ENCODE measurements around the gene PPFIBP2. TPM values are rescaled to one million over a fixed set of nuclear protein-coding genes. Genes with fewer than 3 reads are reported as not detected.

The PPFIBP2 gene
- total RNA-seq, 1 donor from 2014 or later: 5.8 TPM

DNA sequence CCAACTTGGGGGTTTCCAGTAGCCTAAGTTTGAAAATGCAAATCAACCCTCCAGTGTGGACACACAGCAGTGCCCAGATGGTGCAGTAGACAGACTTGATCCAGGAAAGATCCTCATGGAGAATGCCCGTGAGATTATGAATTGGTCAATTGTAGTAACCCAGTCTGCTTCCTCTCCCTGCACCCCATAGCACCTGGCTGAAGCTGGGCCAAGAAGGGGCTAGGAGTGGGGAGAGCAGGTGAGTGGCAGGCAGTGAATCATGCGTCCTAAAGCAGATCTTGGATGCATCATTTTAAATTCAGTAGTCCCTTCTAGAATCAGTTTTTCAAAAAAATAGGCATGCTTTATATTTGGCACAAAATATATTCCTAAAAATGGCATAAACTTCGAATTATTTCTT is 107.3 kb downstream of the PPFIBP2 start:
- intact Hi-C loops (cut with micrococcal nuclease): no loop called here

DNA sequence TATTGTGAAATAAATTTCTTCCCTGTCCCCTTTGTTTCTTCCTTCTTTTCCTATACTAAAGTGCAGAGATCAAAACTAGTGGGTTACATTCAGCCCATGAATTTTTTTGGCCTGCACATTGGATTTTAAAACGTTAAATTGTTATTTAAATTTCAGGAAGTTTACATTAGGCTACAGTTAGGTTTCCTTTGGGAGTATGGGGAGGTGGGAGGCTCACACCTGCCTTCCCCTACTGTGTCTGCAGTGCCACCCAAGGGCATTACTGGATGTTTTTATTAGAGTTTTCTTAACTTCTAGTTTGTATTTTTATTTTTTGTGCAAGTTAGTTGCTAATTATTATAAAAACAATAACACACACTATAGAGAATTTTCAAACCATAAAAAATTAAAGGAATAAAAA is 107.8 kb downstream of the PPFIBP2 start:
- intact Hi-C loops (cut with micrococcal nuclease): no loop called here

DNA sequence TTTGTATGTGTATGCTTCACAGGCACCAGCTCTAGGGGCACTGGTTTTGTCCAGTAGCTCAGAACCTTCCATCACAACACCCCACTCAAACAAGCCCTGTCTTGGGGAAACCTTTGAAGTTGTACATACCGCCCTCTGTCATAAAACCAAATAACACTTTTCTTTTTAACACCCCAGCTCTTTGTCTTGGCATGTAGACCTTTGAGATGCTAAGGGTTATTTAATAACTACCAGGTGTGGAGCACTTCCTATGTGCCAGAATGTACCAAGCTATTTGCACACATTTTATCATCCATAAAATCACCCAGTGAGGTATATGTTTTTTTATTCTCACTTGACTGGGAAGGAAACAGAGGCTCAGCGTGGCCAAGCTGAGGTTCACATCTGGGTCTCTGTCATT is 108.9 kb downstream of the PPFIBP2 start:
- intact Hi-C loops (cut with micrococcal nuclease): no loop called here

DNA sequence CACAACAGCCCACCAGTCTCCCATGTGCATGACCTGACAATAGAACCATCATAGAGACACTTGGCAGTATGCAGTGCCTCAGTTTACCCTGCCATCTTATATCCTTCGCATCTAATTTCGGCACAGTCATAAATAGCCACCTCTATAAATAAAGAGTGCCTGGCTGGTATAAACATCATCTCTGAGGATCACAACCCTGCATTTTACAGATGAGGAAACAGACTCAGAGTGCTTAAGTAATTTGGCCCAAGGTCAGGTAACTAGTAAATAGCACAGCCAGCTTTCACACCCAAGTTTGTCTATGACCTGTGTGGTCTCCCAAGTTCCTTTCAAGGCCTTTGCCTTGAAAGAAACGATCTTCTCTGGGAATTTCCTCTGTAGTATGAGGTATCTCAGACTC is 114.9 kb downstream of the PPFIBP2 start:
- intact Hi-C loops (cut with micrococcal nuclease): no loop called here

DNA sequence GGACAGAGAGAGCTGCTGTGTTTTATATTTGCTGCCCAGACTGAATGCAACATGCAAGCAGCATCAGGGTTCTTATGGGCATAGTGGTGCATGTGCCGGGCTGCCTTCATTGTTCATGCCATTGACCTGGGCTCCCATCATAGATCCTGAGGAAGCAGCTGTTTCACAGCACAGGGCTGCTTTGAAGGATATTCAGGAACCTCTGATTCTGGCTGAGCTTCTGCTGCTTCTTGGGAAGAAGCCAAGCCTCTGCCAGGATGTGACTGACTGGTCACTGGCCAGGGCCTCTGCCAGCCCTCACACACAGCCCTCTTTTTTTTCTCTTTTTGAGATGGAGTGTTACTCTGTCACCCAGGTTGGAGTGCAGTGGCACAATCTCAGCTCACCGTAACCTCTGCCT is 116.2 kb downstream of the PPFIBP2 start:
- intact Hi-C loops (cut with micrococcal nuclease): no loop called here

DNA sequence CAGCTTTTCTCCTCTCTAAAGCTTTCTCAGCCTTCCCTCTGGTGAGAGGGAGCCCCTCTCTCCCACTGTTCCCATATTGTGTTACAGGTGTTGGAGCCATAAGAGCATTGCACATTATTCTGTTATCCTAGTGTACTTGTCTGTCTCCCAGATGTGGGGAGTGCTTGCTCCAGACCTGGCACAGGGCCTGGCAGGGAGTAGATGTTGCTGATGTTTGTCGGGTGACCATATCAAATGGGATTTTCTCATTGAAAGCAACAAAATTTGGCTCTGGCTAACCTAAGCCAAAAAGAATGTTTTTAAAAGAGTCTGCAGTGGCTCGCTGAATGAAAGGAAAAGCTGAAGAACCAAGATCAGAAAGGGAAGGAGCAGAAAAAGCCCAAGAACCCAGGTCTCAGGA is 118.4 kb downstream of the PPFIBP2 start:
- intact Hi-C loops (cut with micrococcal nuclease): no loop called here

DNA sequence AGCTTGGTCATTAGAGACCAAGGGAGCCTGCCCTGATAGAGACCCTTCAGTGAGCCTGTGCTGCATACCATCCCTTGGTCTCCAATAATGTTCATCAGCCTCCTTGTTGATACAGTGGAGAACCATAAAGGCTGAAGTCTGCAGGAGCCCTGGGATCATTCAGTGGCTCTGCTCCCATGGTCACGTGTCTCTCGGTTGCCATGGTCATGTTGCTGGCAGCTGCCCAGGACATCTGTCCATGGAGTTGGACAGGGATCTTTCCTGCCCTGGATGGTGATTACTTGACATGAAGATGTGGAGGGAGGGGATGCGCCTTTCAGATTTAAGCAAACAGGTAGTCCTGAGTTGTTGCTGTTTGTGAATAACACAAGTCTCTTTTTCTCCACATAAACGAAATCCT is 121.3 kb downstream of the PPFIBP2 start:
- intact Hi-C loops (cut with micrococcal nuclease): no loop called here

DNA sequence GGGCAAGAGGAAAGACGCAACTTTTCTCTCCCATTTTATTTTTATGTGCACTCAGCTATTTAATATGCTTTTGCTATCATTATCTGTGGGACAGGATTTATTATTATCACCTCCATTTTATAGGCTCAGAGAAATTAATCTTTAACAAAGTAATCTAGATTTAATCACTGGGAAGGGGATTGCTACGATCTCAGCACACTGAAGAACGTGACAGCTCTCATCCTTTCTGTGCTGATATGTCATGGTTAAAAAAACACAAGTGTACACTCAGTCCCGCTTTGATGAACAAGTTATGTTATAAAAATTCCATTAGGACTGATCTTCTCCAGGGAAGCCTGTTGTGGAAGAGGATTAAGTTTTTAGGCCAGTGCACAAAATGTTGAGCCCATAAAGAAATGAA is 121.9 kb downstream of the PPFIBP2 start:
- intact Hi-C loops (cut with micrococcal nuclease): no loop called here

DNA sequence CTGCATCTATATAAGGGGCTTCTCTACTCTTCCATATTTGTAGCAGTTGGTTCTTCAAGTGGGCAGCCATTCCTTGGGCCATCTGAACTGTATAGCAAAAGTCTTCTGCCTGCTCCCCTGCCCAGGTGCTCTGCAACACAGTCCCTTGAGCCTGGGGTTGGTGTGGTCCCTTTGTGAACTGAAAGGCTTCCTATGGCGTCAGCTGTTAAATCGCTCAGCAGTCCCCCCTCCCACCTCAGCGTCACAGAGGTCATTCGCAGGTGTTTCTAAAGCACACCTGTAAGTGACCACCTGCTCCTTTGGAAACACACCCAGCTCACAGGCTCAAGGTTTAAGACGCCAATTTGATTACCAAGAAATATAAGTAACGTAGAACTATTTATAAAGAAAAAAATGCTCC is 122.6 kb downstream of the PPFIBP2 start:
- intact Hi-C loops (cut with micrococcal nuclease): no loop called here

DNA sequence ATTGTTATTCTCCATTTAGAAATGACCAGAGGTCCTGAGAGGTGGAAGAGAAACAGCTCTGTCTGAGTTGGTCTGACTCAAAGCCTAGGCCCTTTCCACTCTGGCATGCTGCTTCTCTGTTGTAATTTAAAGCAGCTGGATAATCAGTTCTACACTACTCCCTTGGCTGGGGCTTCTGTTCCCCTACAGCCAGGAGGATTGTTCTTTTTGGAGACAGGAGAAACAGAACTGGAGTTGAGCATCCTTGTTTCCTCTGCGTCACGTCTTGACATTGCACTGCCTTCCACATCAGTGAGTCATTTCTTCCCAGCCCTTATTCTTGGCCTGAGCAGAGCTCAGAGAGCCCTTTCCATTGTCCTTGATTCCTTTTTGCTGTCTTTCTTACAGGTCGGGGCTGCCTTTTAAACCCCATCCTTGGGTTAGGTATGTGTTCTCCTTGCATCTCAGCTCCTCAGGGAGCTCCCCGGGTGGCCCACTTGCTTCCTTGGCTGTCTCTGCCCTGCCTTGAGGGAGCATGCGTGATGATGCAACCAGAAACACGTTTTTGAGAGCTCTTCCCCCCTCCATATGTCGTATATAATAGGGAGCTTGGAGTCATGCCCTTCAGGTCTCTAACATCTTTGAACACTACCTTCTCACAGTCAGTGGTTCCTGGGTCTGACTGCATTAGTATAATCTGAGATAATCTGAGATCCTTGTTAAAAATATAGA is 123.8 kb downstream of the PPFIBP2 start:
- intact Hi-C loops (cut with micrococcal nuclease): no loop called here

DNA sequence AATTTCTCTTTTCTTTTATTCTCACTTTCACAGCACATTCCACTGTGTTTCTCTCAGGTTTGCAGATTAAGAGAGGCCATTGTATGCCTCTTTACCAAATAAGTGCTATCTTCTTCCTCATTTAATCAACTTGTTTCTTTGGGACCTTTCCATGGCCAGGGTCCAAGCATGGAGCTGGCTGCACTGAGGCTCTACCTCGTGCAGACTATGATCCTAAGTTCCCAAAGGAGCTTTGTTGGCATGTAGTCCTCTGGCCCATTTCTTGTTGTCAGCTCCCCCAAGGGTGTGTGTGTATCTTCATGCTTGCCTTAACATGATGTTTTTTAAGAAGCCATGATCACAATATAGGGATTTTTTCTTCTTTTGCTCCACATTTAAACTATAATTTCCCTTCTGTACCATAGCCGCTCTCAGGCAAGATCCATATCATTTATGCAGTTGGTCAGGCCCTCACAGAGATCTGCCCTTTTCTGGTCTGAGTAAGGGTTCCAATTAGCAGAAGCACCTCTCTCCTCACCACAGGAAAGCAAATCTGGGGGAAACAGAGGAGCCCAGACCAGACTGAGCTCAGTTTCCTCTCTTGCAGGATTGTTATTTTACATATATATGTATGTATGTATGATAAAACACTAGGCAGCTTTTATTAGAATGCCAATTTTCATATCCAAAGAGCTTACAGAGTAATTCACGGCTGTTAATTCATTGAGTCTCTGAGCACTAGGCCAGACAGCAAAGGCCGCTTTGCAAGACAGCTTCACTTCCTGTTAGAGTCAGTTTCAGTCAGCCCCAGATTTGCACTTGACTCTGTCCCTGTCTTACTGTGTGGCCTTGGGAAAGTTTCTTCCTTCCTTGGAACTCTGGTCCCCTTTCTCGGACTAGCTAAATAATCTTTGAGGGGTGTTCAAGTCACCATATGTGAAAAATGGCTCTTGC is 125.2 kb downstream of the PPFIBP2 start:
- intact Hi-C loops (cut with micrococcal nuclease): no loop called here

DNA sequence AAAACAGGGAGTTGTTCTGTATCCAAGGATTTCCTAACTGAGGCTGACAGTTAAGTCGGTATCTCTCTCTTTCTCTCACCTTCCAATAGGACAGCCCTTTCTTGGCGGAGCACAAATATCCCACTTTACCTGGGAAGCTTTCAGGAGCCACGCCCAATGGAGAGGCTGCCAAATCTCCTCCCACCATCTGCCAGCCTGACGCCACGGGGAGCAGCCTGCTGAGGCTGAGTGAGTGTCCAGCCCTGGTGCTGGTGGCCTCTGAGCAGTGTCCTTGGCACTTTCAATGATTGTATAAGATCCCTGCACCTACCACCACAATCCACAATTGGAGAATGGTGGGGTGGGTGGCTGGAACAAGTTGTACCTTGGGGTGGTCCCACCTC is 125.8 kb downstream of the PPFIBP2 start:
- intact Hi-C loops (cut with micrococcal nuclease): no loop called here

DNA sequence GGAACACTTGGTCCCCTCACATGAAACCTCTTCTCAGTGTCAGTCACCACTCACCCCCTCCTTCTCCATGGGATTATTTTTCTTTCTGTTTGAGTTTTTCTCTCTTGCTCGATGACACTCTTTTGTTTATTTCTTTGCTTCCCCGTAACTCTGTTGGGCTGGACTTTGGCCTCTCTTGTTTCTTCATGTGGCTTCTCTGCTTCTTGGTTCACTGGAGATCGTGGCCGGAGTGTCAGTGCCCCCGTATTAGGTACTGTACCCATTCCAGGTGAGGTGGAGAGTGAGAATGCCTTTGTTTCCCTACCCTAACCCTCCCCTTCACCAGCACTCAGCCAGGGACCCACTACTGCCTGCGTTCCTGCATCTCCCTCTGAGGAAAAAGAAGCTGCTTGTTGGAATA is 127.0 kb downstream of the PPFIBP2 start:
- intact Hi-C loops (cut with micrococcal nuclease): no loop called here

DNA sequence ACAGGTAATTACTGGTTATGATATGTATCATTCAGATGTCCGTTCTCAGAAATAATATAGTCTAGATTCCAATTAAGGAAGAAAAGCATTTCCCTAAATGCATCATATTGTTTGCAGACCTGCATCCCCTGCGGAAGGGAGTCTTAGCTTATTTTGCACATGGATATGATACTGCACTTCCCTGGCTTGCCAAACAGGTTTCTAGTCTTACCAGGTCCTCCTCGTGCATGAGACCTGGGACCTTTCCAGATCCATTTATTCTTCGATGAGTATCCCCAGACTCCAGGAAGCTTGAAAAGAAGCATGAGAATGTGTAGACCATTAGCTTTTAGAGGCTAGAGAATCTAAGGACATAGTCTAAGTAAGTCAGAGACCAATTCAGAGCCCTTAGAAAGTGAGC is 128.9 kb downstream of the PPFIBP2 start:
- intact Hi-C loops (cut with micrococcal nuclease): no loop called here

DNA sequence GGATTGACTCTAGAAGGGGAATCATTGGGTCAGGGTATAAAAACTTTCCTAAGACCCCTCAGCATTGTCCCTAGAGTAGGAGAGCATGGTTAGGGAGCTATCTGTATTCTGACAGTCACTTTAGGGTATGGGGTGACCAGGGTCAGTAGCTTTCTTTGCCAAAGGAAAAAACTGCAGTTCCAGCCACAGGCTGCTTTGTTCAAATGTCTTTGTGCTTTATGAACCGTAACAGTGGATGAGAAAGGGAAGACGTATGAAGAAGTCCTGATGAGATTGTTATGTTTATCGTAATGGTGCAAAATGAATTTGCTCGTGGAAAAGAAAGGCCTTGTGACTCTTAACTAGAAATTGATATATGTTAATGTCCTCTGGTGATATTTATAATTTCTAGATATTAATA is 129.5 kb downstream of the PPFIBP2 start:
- intact Hi-C loops (cut with micrococcal nuclease): no loop called here

DNA sequence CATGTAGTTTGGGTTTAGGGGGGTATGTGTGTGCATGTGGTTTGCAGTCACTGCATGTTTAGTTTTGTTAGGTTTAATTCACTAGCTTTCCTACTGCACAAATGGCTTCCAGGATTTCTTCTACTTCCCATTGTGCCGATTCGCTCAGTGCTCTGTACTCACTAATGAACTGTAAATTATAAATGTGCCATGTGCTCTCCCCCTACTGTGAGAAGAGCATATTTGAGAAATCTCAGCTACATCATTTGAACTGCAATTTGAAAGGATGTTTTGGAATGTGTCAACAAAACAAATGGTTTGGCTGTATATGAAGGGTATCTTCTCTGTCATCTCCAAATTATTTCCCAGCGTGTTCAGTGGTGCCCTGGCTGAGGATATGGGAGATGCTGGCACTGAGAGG is 131.4 kb downstream of the PPFIBP2 start:
- intact Hi-C loops (cut with micrococcal nuclease): no loop called here

DNA sequence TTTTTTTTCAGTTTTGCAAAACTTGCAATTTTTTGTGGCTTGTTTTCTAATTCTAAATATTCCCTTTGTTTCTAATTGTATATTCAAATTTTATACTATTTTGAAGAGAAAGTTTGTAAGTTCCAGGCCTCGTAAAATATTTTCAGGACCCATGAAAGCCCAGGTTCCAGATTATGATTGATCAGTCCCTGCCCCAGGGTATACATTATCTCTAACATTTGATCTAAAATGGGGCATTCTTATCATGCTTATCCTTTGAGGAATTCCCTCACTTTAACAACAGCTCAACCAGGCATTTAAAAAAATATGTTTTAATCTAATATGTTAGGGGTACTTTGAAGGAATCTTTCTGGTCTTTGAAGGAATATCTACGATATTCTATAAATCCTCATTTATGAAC is 133.1 kb downstream of the PPFIBP2 start:
- intact Hi-C loops (cut with micrococcal nuclease): no loop called here

DNA sequence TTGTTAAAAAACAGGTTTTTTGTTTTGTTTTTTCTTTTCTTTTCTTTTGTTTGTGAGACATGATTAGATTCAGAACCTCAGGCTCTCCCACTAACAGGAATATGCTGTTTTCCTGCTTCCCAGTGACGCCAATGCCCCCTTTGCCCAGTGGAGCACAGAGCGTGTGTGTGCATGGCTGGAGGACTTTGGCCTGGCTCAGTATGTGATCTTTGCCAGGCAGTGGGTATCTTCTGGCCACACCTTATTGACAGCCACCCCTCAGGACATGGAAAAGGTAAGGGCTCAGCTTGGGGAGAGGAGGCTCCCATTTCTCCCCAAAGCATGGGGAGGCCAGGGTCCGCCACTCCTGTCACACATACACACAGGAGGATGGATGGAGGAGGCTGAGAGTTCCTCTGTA is 134.5 kb downstream of the PPFIBP2 start:
- intact Hi-C loops (cut with micrococcal nuclease): no loop called here

DNA sequence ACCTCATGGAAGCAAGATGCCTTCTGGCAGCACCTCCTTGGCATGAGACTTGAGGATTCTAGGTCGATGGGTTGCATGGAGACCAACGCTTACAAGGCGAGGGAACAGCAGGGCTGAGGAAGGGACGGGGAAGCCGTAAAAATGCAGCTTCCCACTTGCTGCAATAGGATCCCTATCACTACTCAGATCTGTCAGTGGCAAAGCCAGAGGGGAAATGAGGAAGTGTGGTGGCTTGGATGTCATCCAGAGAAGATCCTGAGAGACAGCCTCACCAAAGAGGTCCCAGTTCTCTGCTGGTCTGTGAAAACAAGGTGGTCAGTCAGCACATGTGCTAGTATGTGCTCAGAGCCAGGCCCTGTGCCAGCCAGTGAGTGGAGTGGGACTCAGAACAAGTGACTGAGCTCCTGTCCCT is 137.3 kb downstream of the PPFIBP2 start:
- intact Hi-C loops (cut with micrococcal nuclease): no loop called here

DNA sequence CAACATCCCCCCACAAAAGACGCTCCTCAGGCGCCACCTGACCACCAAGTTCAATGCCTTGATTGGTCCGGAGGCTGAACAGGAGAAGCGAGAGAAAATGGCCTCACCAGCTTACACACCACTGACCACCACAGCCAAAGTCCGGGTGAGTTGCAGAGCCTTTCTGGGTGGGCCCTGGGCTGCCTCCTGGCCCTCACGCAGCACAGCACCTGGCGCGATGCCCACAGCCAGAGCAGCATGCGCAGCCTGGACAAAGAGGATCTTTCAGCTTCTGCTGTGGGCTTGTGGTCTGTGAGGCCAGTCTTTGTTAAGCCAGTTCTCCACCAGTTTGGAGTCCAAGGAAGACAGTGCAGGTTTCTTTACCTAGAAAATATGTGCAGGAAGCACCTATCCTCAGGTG is 137.9 kb downstream of the PPFIBP2 start:
- intact Hi-C loops (cut with micrococcal nuclease): no loop called here

DNA sequence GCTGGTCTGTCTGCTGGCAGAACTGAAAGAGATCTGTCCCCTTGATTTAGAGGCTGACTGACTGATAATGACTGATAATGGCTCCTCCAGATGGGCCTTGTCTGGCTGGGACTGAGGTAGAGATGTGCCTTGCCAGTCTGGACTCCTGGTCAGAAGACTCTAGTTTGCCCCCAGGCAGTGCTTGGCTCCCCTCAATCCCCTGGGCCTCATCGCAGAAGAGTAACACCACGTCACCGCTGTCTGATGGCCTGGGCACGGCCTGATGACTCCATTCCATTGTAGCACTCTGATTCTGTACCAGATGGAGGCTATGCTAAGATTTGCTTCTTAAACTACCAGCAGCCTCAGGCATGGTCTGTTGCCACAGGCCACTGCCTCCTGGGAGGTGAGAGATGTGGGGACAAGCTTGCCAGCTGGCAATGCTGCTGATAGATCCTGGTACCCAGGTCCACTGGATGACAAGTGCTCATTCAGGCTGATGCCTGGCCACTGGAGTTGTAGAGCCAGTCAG is 140.5 kb downstream of the PPFIBP2 start:
- intact Hi-C loops (cut with micrococcal nuclease): no loop called here
